ENCODE measurements around the gene KLF5.
"Not testable (repeated sequence)": the region's sequence is repeated elsewhere in the genome, so short reads cannot be mapped to it uniquely, and the experiment has no call there.

Gene KLF5

GRCh38 chr13:73082471-73082870 is 23.7 kb downstream of the KLF5 start:
- in situ Hi-C loops (cut with MboI; ENCODE audit: low sequenced_read_pairs), result no loop called here

DNA sequence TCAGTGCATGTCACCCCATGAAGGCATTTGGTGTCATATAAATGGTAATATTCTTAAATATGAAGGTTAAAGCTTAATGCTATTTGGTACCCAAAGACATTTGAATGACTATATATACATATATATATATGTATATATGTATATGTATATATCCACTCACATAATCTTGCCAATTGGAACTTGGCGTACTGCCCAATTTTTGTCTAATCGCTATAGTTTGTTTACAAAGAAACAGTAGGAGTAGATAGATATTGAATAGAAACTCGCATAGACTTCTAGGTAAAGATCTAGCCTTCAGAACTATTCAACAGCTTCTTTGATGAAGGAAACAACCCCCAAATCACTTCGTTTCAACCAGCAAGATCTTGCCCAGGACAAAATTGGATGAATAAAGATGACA is 24.1 kb downstream of the KLF5 start:
- in situ Hi-C loops (cut with MboI; ENCODE audit: low sequenced_read_pairs), result no loop called here

GRCh38 chr13:73088332-73088935 is 29.6 kb downstream of the KLF5 start:
- in situ Hi-C loops (cut with MboI; ENCODE audit: low sequenced_read_pairs), result no loop called here

- in situ Hi-C loops (cut with MboI; ENCODE audit: low sequenced_read_pairs), result no loop called here
These were observed 30.4 kb downstream of the KLF5 start for GRCh38 chr13:73089213-73089612.

GRCh38 chr13:73090116-73090822 is 31.5 kb downstream of the KLF5 start:
- in situ Hi-C loops (cut with MboI; ENCODE audit: low sequenced_read_pairs), result no loop called here

- in situ Hi-C loops (cut with MboI; ENCODE audit: low sequenced_read_pairs), result no loop called here
These were observed 32.0 kb downstream of the KLF5 start for GRCh38 chr13:73090823-73091187.

- in situ Hi-C loops (cut with MboI; ENCODE audit: low sequenced_read_pairs), result no loop called here
These were observed 34.0 kb downstream of the KLF5 start for GRCh38 chr13:73092829-73093228.

- in situ Hi-C loops (cut with MboI; ENCODE audit: low sequenced_read_pairs), result no loop called here
These were observed 37.4 kb downstream of the KLF5 start for GRCh38 chr13:73096173-73096572.

- in situ Hi-C loops (cut with MboI; ENCODE audit: low sequenced_read_pairs), result no loop called here
These were observed 37.8 kb downstream of the KLF5 start for GRCh38 chr13:73096638-73097037.

DNA sequence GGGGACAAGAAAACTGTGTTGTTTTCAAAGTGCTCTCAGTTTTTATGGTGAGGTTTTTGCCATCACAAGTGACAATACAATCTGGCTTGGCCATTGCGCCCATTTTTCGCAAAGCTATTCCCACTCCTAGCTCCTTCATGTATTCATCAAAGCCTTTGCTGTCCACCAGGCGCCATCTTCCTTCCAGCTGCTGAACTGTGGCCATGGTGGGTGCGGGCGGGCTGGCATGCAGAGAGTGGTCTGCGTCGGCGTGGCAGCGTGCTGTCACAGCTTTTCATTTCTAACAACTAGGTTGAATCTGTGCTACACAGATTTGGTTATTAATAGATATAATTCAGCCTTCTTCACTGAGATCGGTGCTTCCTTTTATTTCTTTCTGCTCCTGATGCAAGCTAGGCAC is 42.0 kb downstream of the KLF5 start:
- in situ Hi-C loops (cut with MboI; ENCODE audit: low sequenced_read_pairs), result not testable (repeated sequence)

GRCh38 chr13:73101351-73102007 is 42.7 kb downstream of the KLF5 start:
- in situ Hi-C loops (cut with MboI; ENCODE audit: low sequenced_read_pairs), result no loop called here

GRCh38 chr13:73103238-73103637 is 44.4 kb downstream of the KLF5 start:
- in situ Hi-C loops (cut with MboI; ENCODE audit: low sequenced_read_pairs), result no loop called here

DNA sequence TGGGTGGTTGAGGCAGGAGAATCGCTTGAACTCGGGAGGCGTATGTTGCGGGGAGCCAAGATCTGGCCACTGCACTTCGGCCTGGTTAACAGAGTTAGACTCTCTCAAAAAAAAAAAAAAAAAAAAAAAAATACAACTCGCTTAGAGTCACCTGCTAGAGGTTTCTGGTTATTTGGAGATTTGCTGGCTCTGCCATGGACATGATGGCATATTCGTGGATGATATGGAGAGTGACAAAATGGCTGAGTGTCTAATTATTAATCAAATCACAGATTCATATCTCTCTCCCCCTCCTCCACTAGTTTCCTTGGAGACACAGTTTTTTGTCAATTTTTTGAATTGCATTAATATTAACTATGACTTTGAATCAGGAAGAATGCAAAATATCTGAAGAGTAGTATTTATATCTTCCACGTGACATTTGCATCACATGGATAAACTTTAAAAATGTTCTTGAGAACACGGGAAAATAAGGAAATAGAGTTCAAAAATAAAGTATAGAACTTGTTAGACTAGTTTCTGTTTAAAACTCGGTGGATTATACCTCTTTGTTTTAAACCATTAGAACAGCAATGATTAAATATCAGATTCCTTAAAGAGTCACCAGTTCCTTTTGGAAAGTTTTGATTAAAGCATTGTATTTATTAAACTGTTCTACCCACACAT is 47.8 kb downstream of the KLF5 start:
- in situ Hi-C loops (cut with MboI; ENCODE audit: low sequenced_read_pairs), result no loop called here

GRCh38 chr13:73107481-73107880 is 48.7 kb downstream of the KLF5 start:
- in situ Hi-C loops (cut with MboI; ENCODE audit: low sequenced_read_pairs), result no loop called here

- in situ Hi-C loops (cut with MboI; ENCODE audit: low sequenced_read_pairs), result no loop called here
These were observed 49.2 kb downstream of the KLF5 start for GRCh38 chr13:73107970-73108369.

GRCh38 chr13:73109288-73109899 is 50.6 kb downstream of the KLF5 start:
- in situ Hi-C loops (cut with MboI; ENCODE audit: low sequenced_read_pairs), result no loop called here

GRCh38 chr13:73109969-73110368 is 51.2 kb downstream of the KLF5 start:
- in situ Hi-C loops (cut with MboI; ENCODE audit: low sequenced_read_pairs), result no loop called here

- in situ Hi-C loops (cut with MboI; ENCODE audit: low sequenced_read_pairs), result no loop called here
These were observed 52.0 kb downstream of the KLF5 start for GRCh38 chr13:73110814-73111213.

GRCh38 chr13:73111331-73111730 is 52.5 kb downstream of the KLF5 start:
- in situ Hi-C loops (cut with MboI; ENCODE audit: low sequenced_read_pairs), result no loop called here

- in situ Hi-C loops (cut with MboI; ENCODE audit: low sequenced_read_pairs), result no loop called here
These were observed 60.8 kb downstream of the KLF5 start for GRCh38 chr13:73119612-73120011.

Data from HL-60/S4 (cell line).